GM18861 (cell line): Measurements from ENCODE around the gene MITF.
"Not testable (repeated sequence)": the region's sequence is repeated elsewhere in the genome, so short reads cannot be mapped to it uniquely, and the experiment has no call there.

Experiments used
- ATAC-seq: cut with Tn5 transposase; IDR thresholded peaks from one replicate; pipeline ENCODE4 v1.9.1; 2021; ENCODE audit not compliant: unreplicated experiment

Gene MITF

DNA sequence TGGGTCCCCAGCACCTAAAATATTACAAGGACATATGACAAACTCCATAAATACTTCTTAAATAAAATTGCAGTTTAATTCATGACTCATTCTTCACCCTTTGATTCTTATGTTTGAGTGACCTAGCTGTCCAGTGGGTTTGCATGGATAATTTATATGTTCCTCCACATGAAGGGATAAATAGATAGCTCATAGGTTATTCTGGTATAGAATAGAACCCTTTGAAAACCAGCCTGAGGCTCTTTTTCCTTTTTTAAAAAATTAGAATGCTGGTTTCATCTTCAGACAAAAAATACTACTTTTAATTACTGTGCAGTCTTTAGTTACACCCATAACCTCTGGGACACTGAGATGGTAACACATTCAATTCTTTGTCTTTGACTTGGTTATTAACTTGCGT is 163.1 kb downstream of the MITF start:
- ATAC-seq, result no peak

DNA sequence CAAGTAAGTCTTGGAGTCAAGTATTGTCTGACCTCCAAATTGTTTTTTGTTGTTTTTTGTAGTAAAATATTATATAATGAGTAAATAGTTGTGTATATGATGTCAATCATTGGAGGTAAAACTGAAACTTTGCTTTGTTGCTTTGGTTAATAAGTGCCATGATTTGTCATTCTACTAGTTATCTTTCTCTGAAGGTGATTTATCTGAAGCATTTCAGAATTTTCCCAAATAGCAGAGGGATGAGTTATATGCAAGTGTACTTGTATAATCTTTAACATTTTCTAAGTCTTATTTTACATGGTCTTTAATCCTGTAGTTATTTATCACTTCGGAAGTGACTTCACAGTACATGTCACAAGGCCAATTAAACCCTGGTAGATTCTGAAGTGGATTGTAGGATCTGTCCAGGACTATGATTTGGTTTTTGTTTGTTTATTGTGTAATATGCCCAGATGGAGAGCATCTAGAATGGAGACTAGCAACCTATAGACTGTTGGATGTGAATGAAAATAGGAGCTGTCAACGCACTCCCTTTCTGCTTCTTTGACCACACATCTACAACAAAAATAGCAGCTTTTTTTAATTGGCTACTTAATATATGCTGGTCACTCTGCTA is 167.2 kb downstream of the MITF start:
- ATAC-seq, result peak; percentile 78

DNA sequence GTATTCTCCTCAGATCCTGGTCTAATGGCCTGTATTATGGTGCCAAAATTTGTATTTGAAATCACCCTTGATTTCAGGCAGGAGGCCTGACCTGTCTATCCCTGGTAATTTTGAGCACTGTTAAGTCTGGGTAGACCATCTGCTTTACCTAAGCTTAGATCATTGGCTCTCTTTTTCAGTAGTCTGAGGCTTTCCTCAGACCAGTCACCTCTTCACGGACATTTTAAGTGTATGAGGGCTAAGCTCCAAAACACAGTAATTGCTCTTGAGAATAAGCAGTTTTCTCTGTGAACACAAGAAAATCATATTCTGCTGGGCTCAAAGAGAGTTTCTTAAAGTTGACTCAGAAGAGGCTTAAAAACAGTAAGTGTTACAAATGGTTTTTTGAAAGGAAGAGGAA is 168.3 kb downstream of the MITF start:
- ATAC-seq, result no peak

DNA sequence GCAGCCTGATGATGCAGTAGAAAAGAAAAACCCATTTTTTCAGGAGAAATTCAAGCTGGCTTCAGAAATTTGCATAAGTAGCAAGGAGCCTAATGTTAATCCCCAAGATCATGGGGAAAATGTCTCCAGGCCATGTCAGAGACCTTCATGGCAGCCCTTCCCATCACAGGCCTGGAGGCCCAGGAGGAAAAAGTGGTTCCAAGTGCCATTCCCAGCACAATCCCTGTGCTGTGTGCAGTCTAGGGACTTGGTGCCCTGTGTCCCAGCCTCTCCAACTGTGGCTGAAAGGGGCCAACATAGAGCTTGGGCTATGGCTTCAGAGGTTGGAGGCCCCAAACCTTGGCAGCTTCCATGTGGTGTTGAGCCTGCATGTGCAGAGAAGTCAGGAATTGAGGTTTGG is 170.6 kb downstream of the MITF start:
- ATAC-seq, result not testable (repeated sequence)

DNA sequence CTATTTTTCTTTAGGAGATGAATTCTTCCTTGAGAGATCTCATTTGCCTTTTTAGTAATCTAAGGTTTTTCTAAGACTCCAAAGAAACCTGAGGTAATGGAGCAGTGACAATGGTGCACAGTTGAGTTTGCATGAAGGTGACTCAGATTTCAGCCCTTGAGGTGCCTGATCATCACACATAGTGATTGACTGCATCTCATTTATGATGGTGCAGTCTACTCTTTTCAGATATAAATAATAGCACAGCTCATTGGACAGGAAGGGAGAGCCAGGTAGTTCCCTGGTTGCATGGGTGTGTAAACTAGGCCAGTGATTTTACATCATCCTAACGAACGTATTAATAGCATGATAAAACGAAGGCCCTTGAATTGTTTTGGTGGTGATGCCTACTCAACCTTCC is 174.2 kb downstream of the MITF start:
- no peak for ATAC-seq

DNA sequence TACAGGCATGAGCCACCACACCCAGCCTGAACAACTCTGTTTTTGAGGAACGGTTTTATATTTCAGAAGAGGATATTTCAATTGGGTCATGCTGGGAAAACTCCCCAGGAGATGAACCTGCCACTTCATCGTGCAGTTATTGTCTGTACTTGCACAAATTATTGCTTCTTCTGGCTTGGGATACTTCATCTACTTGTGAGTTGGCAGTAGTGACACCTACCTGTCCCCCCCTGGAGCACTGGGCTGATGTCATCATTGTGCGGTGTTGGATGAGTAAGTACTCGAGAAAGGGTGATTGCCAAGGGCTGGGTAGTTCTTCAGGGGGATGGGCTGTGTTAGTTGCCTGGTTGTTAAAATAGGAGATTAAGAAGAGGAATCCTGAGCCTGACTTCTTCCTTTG is 175.1 kb downstream of the MITF start:
- ATAC-seq, result no peak

DNA sequence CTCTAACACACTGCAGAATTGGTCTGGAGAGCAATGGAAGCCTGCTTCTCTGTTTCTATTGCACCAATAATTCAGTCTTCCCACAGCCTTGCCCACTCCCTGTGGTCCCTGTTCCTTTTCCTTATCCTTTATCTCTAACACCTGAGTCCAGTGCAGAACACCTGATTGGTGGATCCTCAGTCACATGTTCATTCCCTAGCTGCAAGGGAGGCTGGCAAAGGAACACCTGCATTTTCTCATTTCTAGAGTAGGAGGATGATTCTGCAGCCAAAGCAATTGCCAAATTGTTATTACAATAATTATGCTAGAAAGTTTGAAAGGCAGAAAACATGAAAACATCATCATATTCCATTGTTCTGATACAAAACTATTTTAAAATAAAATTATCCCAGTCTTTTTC is 176.5 kb downstream of the MITF start:
- no peak for ATAC-seq

DNA sequence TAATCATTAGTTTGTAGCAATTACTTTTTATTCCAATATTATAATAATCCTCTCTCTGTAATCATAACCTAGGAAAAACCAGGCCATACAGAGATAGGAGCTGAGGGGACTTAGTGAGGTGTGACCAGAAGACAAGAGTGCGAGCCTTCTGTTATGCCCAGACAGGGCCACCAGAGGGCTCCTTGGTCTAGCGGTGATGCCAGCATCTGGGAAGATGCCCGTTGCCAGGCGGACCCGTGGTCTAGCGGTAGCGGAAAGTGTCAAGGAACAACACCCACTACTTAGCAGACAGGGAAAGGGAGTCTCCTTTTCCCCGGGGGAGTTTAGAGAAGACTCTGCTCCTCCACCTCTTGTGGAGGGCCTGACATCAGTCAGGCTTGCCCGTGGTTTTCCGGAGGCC is 180.7 kb downstream of the MITF start:
- ATAC-seq, result not testable (repeated sequence)

DNA sequence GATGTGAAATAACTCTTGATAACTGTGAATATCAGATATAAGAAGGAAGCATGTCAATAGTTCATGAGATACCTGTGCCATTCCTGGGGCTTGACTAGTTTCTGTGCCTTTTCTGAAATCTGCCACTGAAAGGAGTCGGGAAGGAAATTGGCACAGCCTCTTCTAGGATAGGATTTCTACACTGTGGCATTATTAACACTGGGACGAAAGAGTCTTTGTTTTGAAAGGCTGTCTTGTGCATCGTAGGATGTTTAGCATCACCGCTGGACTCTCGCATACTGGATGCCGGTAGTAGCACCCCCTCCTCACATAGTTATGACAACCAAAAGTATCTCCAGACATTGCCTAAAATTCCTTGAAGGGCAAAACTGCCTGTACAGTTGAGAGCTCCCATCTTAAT is 182.4 kb downstream of the MITF start:
- no peak for ATAC-seq

DNA sequence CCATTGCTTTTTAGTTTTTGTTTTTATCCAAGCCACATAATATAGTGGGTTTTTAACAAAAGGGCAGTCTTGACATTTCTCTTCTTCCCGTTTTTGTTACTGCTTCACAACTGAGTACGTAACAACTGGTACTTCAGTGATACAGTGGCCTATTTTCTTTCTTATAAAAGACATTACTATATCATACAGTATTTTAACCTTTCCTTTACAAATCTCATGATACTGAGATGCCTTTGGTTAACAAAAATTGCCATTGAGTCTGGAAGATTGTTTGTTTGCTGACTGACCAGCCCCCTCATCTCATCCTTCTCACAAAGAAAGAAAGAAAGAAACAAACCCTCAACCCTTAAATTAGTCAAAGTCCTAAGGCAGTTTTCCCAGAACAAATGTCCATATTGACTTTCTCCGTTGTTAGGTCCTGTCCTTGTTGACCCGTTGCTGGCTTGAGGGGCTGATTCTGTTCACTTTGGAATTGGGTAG is 183.3 kb downstream of the MITF start:
- no peak for ATAC-seq

DNA sequence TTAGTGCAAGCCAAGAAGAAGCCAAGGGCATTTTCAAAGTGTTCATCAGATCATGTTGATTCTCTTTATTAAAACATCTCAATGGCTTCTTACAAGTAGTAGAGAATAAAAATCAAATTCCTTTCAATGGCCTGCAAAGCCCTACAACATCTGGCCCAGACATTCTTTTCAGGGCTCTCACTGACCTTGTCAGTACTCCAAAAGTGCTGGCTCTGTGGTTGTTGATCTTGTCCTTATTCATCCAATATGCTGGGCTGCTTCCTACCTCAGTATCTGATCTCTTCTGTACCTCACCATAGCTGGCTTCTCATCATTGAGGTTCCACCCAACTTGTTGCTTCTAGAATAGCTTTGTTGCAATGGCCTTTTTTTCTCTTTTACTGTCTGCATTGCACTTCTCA is 186.2 kb downstream of the MITF start:
- ATAC-seq, result no peak

DNA sequence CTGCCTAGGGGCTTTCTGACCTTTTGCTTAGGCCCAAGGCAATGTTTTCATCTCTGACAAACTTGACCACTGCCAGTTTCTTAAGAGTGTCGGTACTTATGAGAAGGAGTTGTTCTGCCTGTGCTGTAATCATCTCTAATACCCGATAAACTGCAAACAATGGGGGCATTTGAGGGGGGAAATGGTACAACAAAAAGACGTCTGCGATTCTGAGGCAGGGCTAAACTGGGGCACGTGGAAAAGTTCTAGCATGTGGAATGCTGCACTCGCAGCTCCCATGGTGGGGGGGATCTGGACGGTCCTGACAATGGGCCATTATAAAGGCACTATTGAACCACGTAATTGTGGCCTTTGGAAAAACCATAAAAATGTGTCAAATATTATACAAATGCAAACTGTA is 187.1 kb downstream of the MITF start:
- ATAC-seq, result no peak

DNA sequence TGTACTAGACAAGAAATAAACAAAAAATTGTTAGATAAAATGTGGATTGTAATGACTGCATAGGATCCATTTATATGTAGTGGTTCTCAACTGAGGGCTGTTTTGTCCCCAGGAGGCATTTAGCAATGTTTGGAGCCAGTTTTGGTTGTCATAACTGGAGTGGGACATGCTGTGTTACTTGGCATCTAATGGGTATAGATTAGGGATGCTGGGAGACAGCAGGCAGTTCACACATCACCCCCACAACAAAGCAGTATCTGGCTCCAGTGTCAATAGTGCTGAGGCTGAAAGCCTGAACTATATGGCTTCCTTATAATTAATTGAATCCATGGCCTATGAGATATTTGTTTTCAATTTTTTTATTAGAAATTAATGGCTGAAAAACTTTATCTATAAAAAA is 188.3 kb downstream of the MITF start:
- no peak for ATAC-seq

DNA sequence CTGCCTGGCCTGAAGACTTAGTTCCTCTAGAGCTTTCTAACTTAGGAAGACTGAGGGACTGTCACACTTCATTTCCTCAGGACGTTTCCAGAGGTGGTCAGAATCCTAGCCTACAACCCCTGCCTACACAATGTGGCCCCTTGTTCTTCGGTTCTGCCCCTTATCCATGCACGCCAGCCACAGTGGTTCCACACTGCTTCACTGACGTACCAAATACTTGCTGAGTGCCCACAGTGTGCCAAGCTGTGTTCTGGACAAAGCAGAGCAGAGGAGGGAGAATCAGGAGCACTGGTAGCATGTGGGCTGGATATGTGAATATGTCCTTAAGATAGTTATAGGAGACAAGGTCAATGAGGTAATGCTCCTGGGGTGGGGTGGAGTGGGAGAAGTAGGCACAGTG is 189.8 kb downstream of the MITF start:
- ATAC-seq, result no peak

DNA sequence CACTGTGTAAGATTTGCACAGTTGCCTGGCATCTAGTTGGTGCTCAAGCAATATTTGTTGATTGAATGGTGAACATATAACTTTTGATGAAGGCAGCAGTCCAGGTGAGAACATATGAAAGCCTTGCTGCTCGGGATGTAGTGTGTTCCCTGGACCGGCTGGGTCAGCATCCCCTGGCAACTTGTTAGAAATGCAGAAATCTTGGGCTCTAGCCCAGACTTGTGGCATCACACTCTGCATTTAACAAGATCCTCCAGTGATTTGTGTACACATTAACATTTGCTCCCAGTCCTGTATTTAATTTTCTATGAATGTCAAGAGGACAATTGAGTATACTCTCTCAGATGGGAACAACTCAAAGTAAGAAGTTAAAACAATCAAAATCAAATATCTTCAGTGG is 191.3 kb downstream of the MITF start:
- no peak for ATAC-seq

DNA sequence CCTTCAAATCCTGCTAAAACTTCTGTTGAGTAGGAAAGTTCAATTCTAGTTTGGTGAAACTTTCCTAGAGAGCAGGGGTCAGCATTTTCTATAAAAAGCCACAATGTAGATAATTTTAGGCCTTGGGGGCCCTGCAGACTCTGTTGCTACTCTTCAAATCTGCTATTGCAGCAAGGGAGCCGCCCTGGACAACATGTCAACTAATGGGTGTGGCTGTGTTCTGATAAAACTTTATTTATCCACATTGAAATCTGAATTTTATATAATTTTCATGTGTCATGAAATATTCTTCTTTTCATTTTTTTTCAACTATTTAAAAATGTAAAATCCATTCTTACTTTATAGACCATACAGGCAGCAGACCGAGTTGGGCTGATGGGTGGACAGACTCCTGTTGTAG is 192.8 kb downstream of the MITF start:
- ATAC-seq, result no peak

DNA sequence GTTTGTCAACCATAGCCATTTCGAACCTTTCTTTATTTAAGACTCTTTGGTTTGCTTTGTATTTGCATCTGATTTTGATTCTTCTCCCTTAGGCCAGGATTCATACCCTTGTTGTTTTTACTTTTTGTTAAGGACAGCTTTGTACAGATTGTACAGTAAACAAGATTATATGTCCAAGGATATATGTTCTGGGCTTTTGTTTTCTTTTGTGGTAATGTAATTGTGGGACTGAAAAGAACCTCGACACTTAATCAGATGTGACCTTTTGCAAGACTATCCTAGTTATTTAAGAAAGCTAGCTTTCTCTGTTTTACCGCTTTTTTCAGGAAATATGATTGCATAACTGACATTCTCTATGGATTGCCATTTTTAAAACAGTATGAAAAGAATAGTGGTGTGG is 193.2 kb downstream of the MITF start:
- no peak for ATAC-seq

DNA sequence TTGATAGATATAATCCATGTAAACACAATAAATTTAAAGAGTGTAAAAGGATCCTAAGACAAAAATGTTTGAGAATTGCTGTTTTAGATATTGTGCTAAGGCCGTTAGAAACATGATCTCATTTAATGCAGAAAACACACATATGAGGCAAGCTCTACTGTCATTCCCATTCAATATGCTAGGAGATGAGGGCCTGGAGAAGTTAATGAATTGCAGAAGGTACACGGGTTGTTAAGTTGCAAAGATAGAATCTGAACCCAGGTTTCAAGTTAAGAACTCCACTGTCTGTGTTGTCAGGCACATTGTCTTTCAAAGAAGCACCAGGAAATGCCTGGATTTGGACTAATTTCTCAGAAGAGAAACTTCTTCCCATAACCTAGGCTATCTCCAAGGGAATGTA is 195.1 kb downstream of the MITF start:
- ATAC-seq, result no peak

DNA sequence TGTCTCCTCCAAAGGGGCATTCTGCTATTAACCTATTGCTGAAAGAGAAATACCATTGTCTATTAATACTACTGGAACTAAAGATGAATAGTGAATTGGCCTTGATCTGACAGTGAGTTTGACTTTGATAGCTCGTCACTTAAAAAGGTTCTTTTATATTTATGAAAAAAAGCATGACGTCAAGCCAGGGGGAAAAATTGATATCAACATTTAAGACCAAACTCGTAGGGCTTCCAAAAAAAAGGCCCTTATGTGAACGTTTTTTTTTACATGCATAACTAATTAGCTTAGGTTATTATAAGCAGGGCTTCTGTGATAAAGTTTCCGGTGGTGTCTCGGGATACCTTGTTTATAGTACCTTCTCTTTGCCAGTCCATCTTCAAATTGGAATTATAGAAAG is 197.0 kb downstream of the MITF start:
- ATAC-seq, result no peak

DNA sequence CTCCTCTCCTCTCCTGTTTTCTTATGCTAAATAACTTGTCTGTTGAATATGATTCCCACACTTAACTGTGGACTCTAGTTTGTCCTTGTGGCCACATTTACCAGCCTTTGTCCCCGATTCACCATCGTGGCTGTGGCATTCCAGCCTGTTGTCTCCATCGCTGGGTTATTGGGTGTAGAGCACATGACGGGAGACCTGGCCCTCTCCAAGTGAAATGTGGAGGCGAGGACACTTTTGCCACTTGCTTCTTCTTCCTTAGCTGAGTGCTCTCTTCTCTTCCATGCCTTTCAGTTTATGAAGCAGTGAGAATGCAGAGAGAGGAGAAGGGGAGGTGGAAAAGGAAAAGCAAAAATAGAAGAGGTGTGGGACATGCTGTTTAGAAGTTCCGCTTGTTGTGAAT is 198.8 kb downstream of the MITF start:
- ATAC-seq, result no peak

DNA sequence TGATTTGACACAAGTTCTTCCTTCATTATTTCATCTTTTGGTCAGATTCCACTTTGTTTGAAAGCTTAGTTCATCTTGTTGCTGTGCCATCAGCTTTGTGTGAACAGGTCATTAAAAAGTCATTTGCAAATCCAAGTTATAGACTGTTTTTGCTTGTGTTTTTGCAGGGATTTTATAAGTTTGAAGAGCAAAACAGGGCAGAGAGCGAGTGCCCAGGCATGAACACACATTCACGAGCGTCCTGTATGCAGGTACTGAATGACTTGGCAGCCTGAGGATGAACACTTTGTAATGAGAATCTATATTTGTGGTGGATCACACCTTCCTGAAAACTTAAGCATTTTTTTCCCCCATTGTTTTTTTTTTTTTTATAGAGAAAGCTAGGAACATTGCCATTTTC is 199.7 kb downstream of the MITF start:
- ATAC-seq, result no peak

DNA sequence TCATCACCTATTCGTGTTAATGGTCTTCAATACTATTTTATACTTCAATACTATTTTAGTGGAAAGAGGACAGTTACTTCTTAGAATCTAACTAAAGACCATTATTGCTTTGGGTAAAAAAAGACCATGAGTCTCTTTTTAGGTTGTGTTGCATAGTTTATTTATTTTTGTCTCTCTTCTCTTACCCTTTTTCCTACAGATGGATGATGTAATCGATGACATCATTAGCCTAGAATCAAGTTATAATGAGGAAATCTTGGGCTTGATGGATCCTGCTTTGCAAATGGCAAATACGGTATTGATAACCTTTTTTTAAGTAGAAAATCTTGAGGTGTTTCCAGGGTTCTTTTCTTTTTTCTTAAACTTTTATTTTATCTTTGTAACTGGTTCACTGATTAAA is 201.8 kb downstream of the MITF start:
- no peak for ATAC-seq

DNA sequence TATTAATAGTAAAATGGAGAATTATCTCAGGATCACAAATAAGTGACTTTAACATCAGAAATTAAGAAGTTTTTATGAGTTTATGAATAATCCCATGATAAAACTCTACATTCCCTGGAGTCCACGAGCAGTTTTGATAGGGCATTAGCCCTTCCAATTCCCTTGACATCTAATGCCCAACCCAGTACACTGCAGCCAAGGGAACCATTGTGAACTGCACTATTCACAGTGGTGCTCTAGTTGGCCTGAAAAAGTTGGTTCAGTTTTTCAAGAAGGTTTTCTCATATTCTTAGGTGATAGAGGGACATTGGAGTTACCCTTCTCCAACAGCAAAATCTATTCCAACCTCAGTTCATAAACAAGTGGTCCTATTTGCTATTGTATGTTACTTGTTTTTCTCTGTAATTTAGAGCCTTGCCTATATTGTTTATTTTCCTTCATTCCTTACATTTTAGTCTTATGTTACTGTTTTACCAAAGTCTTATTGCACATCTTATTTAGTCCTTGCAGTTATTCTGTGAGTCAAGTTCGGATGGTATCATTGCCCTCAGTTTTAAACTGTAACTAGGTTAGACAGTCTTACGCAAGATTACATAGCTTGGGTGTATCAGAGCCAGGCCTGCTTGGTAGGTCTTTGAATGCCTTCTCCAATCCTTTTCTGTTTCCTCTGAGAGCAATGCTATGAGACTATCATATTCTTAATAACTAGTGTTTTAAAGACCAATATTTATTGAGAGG is 202.3 kb downstream of the MITF start:
- ATAC-seq, result no peak
